Activated naive CD4-positive, alpha-beta T cell treated with anti-CD3 and anti-CD28 coated beads, Interleukin-2, amount 50 U/mL, for 72 hours (primary cell): ENCODE measurements around the gene TNFSF10. TPM values are rescaled to one million over a fixed set of nuclear protein-coding genes. Genes with fewer than 3 reads are reported as not detected.

ENCODE experiments used
- total RNA-seq, 2 donors: library from RNA; stranded (reverse); gene quantifications; one replicate each; pipeline ENCODE4 v1.2.3, GENCODE V29; 2022

TNFSF10 gene
- total RNA-seq, 2 donors from 2014 or later: 32.7 to 99.9 TPM

Other genes starting within 250 kb of the TNFSF10 start
- gene GHSR, start 75.0 kb downstream of the TNFSF10 start, total RNA-seq: not detected
- gene NCEH1, start 187.6 kb upstream of the TNFSF10 start, total RNA-seq: 1 to 10 TPM; 4.4 to 5.2 TPM
- gene ECT2, start 227.3 kb upstream of the TNFSF10 start, total RNA-seq: 10 to 100 TPM; 42.9 to 72.3 TPM